Measurements from ENCODE around the gene MCL1.

The MCL1 gene

GRCh38 chr1:150543500-150544143, 35.8 kb downstream of the MCL1 start:
- no peaks in the 10 kb centered on the region for H3K9me3 ChIP-seq (ENCODE audit: low read length)
- H3K9ac ChIP-seq (ENCODE audit: low read length), result no peak overlapping the region
- no peak overlapping the region for H3K4me3 ChIP-seq (ENCODE audit: low read depth in 1 of 2, low read length in 2 of 2)
- peaks cover under 1% of the 10 kb centered on the region for H3K4me1 ChIP-seq (ENCODE audit: insufficient read depth, low read length)
- no peaks in the 10 kb centered on the region for H3K27me3 ChIP-seq (ENCODE audit: control insufficient read depth in 1 of 2, insufficient read depth in 2 of 2, low read length in 2 of 2)
- H3K36me3 ChIP-seq (ENCODE audit: insufficient read depth, low read length), result no peaks in the 10 kb centered on the region
- no peak overlapping the region for H3K27ac ChIP-seq (ENCODE audit: low read depth, low read length)

GRCh38 chr1:150537732-150538684, 41.4 kb downstream of the MCL1 start:
- Histone ChIP-seq H3K9me3 (ENCODE audit: low read length) (no peaks in the 10 kb centered on the region), H3K36me3 (ENCODE audit: insufficient read depth, low read length) (no peaks in the 10 kb centered on the region), H3K9ac (ENCODE audit: low read length) (no peak overlapping the region), H3K4me1 (ENCODE audit: insufficient read depth, low read length) (peaks cover 12% of the 10 kb centered on the region), H3K4me3 (ENCODE audit: low read depth in 1 of 2, low read length in 2 of 2) (no peak overlapping the region), H3K27me3 (ENCODE audit: control insufficient read depth in 1 of 2, insufficient read depth in 2 of 2, low read length in 2 of 2) (no peaks in the 10 kb centered on the region), H3K27ac (ENCODE audit: low read depth, low read length) (peak overlapping the region; percentile 42)

- no peak overlapping the region for H3K4me3 ChIP-seq (ENCODE audit: low read depth in 1 of 2, low read length in 2 of 2)
- H3K9ac ChIP-seq (ENCODE audit: low read length), result no peak overlapping the region
- no peak overlapping the region for H3K27ac ChIP-seq (ENCODE audit: low read depth, low read length)
- H3K4me1 ChIP-seq (ENCODE audit: insufficient read depth, low read length), result peaks cover 21% of the 10 kb centered on the region
- no peaks in the 10 kb centered on the region for H3K9me3 ChIP-seq (ENCODE audit: low read length)
- no peaks in the 10 kb centered on the region for H3K27me3 ChIP-seq (ENCODE audit: control insufficient read depth in 1 of 2, insufficient read depth in 2 of 2, low read length in 2 of 2)
- H3K36me3 ChIP-seq (ENCODE audit: insufficient read depth, low read length), result no peaks in the 10 kb centered on the region
Measured at GRCh38 chr1:150536836-150537731, 42.3 kb downstream of the MCL1 start.

GRCh38 chr1:150535511-150536287, 43.7 kb downstream of the MCL1 start:
- H3K4me3 ChIP-seq (ENCODE audit: low read depth in 1 of 2, low read length in 2 of 2), result no peak overlapping the region
- peaks cover 22% of the 10 kb centered on the region for H3K4me1 ChIP-seq (ENCODE audit: insufficient read depth, low read length)
- no peaks in the 10 kb centered on the region for H3K27me3 ChIP-seq (ENCODE audit: control insufficient read depth in 1 of 2, insufficient read depth in 2 of 2, low read length in 2 of 2)
- no peak overlapping the region for H3K27ac ChIP-seq (ENCODE audit: low read depth, low read length)
- no peaks in the 10 kb centered on the region for H3K9me3 ChIP-seq (ENCODE audit: low read length)
- no peaks in the 10 kb centered on the region for H3K36me3 ChIP-seq (ENCODE audit: insufficient read depth, low read length)
- H3K9ac ChIP-seq (ENCODE audit: low read length), result no peak overlapping the region

- Histone ChIP-seq H3K9me3 (ENCODE audit: low read length) (no peaks in the 10 kb centered on the region), H3K4me3 (ENCODE audit: low read depth in 1 of 2, low read length in 2 of 2) (no peak overlapping the region), H3K4me1 (ENCODE audit: insufficient read depth, low read length) (peaks cover 26% of the 10 kb centered on the region), H3K36me3 (ENCODE audit: insufficient read depth, low read length) (no peaks in the 10 kb centered on the region), H3K27ac (ENCODE audit: low read depth, low read length) (no peak overlapping the region), H3K9ac (ENCODE audit: low read length) (no peak overlapping the region), H3K27me3 (ENCODE audit: control insufficient read depth in 1 of 2, insufficient read depth in 2 of 2, low read length in 2 of 2) (no peaks in the 10 kb centered on the region)
Measured at GRCh38 chr1:150534002-150534401, 45.4 kb downstream of the MCL1 start.

GRCh38 chr1:150532860-150533259, 46.5 kb downstream of the MCL1 start:
- Histone ChIP-seq H3K4me3 (ENCODE audit: low read depth in 1 of 2, low read length in 2 of 2) (no peak overlapping the region), H3K9me3 (ENCODE audit: low read length) (no peaks in the 10 kb centered on the region), H3K27ac (ENCODE audit: low read depth, low read length) (peak overlapping the region; percentile 50), H3K4me1 (ENCODE audit: insufficient read depth, low read length) (peaks cover 22% of the 10 kb centered on the region), H3K27me3 (ENCODE audit: control insufficient read depth in 1 of 2, insufficient read depth in 2 of 2, low read length in 2 of 2) (no peaks in the 10 kb centered on the region), H3K9ac (ENCODE audit: low read length) (peak overlapping the region; percentile 4), H3K36me3 (ENCODE audit: insufficient read depth, low read length) (no peaks in the 10 kb centered on the region)

GRCh38 chr1:150530491-150531159, 48.8 kb downstream of the MCL1 start:
- no peak overlapping the region for H3K9ac ChIP-seq (ENCODE audit: low read length)
- no peaks in the 10 kb centered on the region for H3K36me3 ChIP-seq (ENCODE audit: insufficient read depth, low read length)
- peaks cover 20% of the 10 kb centered on the region for H3K4me1 ChIP-seq (ENCODE audit: insufficient read depth, low read length)
- no peak overlapping the region for H3K27ac ChIP-seq (ENCODE audit: low read depth, low read length)
- no peak overlapping the region for H3K4me3 ChIP-seq (ENCODE audit: low read depth in 1 of 2, low read length in 2 of 2)
- no peaks in the 10 kb centered on the region for H3K9me3 ChIP-seq (ENCODE audit: low read length)
- no peaks in the 10 kb centered on the region for H3K27me3 ChIP-seq (ENCODE audit: control insufficient read depth in 1 of 2, insufficient read depth in 2 of 2, low read length in 2 of 2)

GRCh38 chr1:150529017-150529416, 50.4 kb downstream of the MCL1 start:
- H3K4me3 ChIP-seq (ENCODE audit: low read depth in 1 of 2, low read length in 2 of 2), result no peak overlapping the region
- H3K4me1 ChIP-seq (ENCODE audit: insufficient read depth, low read length), result peaks cover 20% of the 10 kb centered on the region
- no peak overlapping the region for H3K27ac ChIP-seq (ENCODE audit: low read depth, low read length)
- H3K27me3 ChIP-seq (ENCODE audit: control insufficient read depth in 1 of 2, insufficient read depth in 2 of 2, low read length in 2 of 2), result no peaks in the 10 kb centered on the region
- H3K36me3 ChIP-seq (ENCODE audit: insufficient read depth, low read length), result no peaks in the 10 kb centered on the region
- no peaks in the 10 kb centered on the region for H3K9me3 ChIP-seq (ENCODE audit: low read length)
- H3K9ac ChIP-seq (ENCODE audit: low read length), result no peak overlapping the region

- H3K9ac ChIP-seq (ENCODE audit: low read length), result no peak overlapping the region
- no peaks in the 10 kb centered on the region for H3K9me3 ChIP-seq (ENCODE audit: low read length)
- no peak overlapping the region for H3K27ac ChIP-seq (ENCODE audit: low read depth, low read length)
- no peaks in the 10 kb centered on the region for H3K36me3 ChIP-seq (ENCODE audit: insufficient read depth, low read length)
- H3K4me1 ChIP-seq (ENCODE audit: insufficient read depth, low read length), result peaks cover 19% of the 10 kb centered on the region
- H3K4me3 ChIP-seq (ENCODE audit: low read depth in 1 of 2, low read length in 2 of 2), result no peak overlapping the region
- H3K27me3 ChIP-seq (ENCODE audit: control insufficient read depth in 1 of 2, insufficient read depth in 2 of 2, low read length in 2 of 2), result no peaks in the 10 kb centered on the region
Measured at GRCh38 chr1:150528196-150528595, 51.2 kb downstream of the MCL1 start.

GRCh38 chr1:150525348-150525747, 54.1 kb downstream of the MCL1 start:
- Histone ChIP-seq H3K36me3 (ENCODE audit: insufficient read depth, low read length) (no peaks in the 10 kb centered on the region), H3K4me3 (ENCODE audit: low read depth in 1 of 2, low read length in 2 of 2) (no peak overlapping the region), H3K27me3 (ENCODE audit: control insufficient read depth in 1 of 2, insufficient read depth in 2 of 2, low read length in 2 of 2) (no peaks in the 10 kb centered on the region), H3K9me3 (ENCODE audit: low read length) (no peaks in the 10 kb centered on the region), H3K9ac (ENCODE audit: low read length) (no peak overlapping the region), H3K27ac (ENCODE audit: low read depth, low read length) (no peak overlapping the region), H3K4me1 (ENCODE audit: insufficient read depth, low read length) (peaks cover 8% of the 10 kb centered on the region)
